Stimulated activated CD4-positive, alpha-beta T cell treated with anti-CD3 and anti-CD28 coated beads, TNF-alpha, amount 100 ng/mL, for 4 hours (primary cell): Measurements from ENCODE around the gene RNF144B.
"Not testable (repeated sequence)": the region's sequence is repeated elsewhere in the genome, so short reads cannot be mapped to it uniquely, and the experiment has no call there.

Experiments
- DNase-seq, 3 experiments: peaks; one replicate each; pipeline ENCODE4 v3.0.0-alpha.2; 2020; ENCODE audit warnings: low read depth in 3 of 3

Gene RNF144B

DNA sequence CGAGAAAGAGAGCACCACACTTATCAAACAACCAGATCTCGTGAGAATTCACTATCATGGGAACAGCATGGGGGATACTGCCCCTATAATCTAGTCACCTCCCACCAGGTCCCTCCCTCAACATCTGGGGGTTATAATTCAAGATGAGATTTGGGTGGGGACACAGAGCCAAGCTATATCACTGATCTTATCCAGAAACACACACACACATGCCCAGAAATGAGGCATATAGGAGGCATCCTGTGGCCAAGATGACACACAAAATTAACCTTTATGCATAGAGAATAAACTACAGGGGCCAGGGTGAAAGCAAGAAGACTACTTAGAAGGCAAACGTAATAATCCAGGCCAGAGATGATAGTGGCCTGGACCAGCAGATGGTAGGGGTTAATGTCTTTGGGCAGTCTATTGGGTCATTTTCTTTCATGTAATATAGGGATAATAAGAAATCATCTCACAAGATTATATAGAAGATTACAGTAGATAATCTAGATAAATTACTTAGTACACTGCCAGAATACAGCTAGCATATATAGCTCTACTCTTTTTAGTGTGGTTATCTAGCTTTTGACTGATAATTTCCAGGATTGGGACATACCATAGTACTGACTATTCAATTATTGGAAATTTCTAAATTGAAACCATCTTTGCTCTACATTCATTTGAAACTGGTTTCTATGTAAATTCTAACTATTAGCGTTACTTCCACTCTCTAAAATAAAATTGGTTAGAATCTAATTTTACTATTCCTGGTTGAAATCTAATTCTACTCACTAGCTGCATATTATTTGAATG, 20.0 kb downstream of the RNF144B start:
- DNase-seq, result no peak

DNA sequence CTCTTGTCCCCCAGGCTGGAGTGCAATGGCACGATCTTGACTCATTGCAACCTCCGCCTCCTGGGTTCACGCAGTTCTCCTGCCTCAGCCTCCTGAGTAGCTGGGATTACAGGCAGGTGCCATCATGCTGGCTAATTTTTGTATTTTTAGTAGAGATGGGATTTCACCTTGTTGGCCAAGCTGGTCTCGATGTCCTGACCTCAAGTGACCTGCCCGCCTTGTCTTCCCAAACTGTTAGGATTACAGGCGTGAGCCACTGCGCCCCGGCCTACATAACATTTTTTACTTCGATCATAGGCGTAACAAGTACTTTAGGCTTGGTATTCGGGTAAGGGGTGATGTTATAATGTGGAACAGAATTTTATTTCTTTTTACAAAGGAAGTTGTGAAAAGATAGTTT, 22.5 kb downstream of the RNF144B start:
- not testable (repeated sequence) for DNase-seq

DNA sequence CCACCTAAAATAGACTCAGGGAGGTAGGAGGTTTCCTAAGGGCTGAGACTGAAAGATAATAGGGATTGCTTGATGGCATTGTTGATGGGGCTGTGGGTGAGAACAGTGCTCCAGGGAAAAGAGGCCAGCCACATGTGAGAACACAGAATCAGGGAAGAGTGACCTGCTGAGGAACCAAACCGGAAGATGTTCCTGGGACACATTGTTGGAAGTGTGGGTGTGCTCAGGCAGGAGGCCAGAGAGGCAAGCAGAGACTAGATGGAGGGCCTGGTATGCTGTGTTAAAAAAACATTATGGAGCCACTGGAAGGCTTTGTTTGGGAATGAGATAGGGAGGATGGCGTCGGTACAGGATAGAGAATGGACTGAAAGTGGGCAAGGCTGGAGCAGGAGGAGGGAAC, 23.3 kb downstream of the RNF144B start:
- DNase-seq, result no peak

DNA sequence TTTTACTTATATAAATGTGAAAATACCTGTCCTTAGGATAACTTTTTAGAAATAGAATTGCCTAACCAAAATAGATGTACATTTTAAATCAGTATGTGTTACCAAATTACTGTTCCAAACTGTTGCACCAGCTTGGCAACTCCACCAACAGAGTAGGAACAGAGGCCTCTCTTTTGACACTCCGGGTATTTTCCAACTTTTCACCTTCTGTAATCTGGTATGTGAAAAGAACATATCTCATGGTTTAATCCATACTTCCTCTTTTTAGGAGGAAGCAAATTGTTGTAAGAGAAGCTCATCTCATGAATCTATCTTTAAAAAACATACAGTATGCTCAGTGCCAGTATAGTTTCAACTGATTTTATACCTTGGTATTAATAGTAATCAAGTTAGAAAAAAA, 24.9 kb downstream of the RNF144B start:
- no peak for DNase-seq

DNA sequence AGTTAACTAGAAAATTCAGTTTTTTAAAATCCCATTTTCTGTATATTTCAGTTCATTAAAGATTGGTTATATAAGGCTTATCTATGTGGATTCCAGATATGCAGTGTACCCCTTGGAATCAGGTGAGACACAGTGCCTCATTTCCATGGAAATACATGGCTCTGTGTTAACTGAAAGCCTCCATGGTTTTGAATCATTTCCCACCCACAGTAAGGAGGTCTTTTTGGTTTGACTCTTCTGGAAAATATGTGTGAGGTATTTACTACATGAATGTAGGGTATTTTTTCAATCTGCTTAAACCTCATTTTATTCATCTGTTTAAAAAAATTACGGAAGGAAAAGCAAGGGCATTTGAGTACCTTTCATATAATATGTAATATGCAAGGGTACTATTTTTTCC, 25.5 kb downstream of the RNF144B start:
- DNase-seq, result no peak

DNA sequence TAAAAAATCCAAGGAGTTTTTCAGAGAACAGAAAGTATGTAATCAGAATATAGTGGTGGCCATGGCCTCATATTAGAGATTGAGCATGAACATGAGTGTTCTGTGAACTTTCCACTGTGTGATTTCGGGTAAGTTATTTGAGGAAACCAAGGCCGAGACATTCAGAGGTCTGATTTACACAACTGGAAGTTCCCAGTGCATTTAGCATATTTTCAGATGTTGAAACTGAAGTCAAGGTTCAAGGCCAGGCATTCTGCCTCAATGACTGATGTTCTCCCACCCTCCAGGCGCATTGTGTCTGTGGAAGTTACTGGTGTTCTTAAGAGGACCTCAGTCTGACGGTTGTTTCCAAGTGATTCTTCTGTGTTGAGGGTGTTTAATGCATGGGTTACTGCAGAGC, 26.2 kb downstream of the RNF144B start:
- no peak for DNase-seq

DNA sequence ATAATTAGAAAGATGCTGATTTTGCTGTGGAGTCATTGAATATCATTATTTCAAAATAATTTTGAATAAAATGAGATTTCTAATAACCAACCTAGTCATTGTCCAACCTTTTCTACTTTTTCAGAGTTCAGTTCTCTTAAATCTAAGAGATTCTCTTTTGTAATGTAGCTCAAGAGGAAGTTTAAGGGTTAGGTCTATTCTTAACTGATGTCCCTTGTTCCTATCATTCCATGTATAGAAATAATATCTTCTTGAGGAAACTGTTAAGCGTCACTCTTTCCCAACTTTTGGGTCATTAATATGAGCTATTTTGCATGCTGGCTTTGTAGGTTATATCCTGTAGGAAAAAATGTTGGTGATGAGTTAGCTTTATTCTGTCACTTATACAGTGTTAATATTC, 27.0 kb downstream of the RNF144B start:
- no peak for DNase-seq

DNA sequence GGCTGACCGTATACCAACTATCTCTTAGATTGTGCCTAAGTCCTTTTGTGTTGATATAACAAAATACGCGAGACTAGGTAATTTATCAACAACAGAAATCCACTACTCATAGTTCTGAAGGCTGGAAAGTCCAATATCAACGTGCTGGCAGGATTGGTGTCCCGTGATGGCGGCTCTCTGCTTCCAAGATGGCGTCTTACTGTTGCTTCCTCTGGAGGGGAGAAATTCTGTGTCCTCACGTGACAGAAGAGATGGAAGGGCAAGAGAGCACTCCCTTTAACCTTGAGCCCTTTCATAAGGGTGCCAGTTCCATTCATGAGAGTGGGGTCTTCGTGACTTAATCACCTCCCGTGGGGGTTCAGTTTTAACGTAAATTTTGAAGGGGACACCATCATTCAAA, 28.1 kb downstream of the RNF144B start:
- no peak for DNase-seq

DNA sequence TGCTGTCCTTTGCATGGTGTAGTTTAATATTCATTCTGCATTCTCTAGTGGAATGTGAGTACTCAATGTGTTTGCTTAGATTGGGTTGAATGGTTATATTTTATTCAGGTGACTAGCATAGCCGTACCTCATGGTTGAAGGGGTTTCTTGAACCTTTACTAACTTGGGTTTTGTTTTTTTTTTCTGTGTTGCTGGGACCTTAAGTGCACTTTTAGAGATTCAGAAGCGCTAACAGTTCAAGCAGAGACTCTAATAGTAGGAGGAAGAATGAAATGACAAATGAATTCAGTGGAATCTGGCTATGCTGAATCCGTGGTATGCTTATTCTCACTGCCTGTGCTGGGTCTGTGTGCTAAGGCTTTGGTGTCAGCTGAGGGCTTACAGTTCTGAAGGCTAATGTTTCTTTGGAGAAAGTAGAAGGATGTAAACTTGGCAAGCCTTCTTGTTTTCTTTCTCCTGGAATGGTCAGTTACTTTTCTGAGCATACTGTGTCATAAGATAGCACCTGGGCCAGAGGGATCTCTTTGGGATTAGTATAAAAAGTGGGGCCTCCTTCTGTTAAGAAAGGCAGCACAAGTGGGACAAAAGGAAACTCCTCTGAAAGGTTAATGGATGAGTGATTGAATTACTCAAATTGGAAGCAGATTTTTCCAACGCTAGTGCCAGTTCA, 28.7 kb downstream of the RNF144B start:
- DNase-seq, result no peak

DNA sequence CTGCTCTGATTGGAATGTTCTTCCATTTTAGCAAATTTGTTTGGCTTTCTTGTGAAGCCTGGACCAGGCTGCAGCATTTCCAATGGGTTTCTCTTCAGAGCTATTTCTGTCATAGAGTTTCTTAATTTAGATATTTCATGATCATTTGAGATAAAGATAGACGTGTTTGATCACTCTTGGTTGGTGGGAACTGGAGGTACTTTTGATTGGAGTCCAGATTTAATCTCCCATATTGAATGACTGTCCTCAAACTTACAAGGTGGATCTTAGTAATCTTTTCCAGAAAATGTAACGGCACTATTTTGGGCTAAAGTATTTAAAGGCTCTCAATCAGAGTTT, 29.2 kb downstream of the RNF144B start:
- DNase-seq, result no peak

DNA sequence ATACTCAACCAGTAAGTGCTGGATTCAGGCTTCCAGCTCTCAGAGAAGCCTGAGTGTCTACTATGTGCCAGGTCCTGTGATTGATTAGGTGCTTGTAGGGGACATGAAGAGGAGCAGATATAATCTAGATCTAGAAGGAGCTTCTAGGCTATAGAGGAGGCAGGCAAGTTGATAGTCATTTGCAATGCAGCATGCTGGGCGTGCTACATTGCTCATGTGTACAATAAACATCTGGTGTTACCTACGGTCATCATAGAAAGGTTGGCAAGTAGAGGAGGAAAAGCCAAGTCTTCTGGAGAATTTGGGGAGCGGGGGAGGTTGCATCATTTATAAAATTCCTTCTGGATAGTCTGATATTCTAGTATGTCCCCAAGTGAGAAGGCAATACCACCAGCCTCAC, 33.2 kb downstream of the RNF144B start:
- no peak for DNase-seq

DNA sequence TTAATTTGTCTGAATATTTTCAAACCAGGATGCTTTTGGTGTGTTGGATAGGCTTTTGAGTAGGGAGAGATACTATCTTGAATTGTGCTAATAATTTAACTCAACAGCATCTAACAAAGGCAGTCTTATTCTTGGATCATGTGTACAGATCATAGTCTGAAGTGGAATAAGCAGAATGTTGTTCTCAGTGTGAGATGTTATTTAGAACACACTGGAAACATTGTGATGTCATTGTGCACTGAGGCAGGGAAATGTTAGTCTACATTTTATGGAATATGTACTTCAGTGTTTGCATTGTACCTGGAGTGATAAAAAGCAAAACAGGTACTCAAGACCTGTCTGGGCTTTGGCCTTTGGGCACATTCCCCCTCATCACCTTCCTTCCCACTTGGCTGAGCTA, 35.0 kb downstream of the RNF144B start:
- DNase-seq, result no peak

DNA sequence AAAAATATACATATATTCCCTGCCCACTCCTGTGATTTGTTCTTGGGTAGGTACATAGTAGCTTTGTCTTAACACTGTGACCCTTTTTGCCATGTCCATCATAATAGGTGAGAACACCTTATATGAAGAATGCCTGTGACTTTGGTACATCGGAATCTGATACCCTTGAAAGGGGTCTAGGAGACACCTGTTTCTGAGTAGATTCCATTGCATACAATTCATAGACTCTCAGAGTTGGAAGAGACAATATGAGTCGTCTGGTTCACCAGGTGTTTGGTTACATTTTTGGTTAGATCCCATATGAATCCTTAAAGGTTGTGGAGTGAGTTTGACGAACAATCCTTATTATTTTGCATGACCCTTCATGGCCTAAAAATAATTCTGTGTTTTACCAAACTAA, 36.3 kb downstream of the RNF144B start:
- no peak for DNase-seq

DNA sequence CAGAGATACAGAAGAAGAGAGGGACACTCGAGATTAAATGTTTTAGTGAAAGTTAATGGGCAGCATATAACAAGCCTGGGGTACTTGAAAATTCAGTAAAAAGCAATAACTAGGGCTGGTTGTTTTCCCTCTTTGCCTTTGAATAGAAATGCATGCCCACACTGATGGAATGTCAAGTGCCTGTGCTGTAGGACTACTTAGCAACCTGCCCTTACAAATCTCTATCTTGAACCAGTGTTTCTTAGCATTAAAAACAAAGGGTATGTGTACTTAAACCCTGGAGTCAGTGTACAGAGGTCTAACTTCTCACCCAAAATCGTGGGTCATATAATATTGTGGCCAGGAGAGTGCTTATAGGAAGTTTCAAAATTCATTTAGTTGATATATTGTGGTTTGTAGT, 37.1 kb downstream of the RNF144B start:
- no peak for DNase-seq

DNA sequence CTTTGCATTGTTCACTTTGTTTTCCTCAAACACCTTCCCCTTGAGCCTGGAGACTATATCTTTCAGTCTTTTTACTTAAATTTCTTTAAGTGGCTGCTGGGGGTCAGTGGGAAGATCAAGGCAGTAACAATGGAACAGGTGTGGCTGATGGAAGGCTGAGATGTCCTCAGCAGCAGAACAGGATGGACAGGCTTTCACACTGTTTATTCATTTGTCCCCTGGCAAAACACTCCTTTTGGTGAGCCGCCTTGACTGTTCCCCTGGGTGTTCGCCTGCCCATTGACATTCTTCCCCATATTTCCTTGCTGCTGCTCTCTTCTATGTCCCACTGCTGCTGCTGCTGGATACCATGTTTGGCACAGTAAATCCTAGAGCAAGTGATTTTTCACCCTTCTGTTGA, 38.1 kb downstream of the RNF144B start:
- DNase-seq, result no peak

DNA sequence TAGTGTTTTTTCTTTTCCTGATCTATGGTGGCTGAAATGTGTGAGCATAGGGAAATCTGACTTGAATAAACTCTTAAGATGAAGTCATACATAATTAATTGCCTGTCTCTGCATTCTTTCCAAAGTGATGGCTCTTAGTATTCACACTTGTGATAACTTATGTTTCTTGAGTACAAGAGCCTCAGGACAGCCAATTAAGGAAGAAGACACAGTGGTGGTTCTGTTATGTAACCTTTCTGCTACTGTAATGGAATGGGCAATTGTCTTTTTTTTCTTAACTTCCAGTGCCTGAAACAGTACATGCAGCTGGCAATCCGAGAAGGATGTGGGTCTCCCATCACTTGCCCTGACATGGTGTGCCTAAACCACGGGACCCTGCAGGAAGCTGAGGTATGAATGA, 40.1 kb downstream of the RNF144B start:
- no peak for DNase-seq

DNA sequence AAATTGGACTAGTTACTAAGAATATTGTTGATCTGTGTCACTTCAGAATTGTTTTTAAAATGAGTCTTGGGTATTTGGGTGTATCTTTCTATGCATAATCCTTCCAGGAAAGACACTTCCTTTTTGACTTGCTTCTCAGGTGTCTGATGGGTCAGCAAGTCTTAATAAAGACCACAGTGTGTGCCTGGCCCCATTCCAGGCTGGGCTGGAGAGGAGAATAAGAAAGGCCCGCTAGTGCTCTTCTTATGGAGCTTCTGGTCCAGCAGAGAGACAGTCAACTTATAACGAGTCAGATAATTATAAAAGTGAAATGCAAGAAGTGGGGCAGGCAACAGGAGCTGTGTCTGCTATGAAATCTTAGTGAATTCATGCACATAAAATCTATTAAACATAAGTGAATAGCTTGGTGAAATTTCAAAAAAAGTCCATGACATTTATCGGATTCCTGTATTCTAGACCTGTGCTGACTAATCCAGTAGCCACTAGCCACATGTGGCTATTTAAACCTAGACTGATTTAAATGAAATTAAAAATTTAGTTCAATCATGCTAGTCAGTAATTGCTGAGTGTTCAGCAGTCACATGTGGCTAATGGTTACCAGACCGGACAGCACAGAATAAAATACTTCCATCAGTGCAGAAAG, 42.6 kb downstream of the RNF144B start:
- no peak for DNase-seq

DNA sequence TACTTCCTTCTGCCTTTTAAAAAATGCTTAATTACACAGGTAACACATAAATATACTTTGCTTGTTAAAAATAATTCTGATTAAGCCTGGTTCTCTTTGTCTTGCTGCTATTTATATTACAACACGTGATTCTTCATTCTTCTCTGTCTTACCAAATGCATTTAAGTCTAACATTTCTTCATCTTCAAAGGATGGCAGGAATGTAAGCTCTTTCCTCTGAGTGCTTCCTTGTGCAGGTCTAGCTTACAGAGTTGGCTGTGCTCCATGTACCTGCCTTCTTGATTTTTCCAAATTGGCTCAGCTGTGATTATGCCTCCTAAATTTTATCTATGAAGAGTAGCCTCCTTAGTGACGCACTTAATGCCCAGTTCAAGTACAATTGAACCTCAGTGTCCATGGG, 44.4 kb downstream of the RNF144B start:
- DNase-seq, result no peak

DNA sequence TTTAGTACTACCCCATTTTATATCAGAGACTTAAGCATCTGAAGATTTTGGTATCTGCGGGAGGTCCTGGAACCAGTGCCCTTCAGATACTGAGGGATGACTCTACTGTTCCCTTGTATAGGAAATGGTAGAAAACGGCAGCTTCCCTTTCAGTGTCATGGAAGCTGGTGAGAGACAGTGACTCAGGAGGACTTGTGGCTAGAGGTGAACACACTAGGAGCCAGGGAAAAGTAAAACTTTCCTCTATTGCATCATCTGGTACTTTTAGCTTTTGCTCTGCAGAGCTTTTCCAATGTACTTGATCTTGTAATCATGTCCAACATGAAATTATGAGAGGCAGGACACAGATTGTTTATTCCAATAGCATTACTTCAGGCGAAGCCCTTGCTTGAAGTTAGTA, 45.0 kb downstream of the RNF144B start:
- no peak for DNase-seq

DNA sequence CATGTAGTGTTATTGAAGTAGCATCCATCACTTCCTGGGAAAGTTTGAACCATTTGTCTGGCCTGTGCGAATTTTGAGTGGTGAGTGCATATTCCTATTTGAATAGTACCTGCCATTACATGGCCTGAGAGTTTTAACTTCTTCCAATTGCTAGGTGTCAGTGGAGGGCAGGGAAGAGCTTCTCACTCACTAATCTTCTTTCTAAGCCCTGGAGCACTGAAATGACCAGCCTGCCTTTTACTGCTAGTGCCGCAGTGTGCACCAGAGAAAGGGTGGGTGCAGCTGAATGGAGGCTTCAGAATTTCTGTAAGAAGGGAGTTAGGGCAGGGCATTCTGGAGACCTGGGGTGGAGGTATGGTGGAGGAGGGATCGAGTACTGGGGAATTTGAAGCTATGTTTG, 45.5 kb downstream of the RNF144B start:
- no peak for DNase-seq

DNA sequence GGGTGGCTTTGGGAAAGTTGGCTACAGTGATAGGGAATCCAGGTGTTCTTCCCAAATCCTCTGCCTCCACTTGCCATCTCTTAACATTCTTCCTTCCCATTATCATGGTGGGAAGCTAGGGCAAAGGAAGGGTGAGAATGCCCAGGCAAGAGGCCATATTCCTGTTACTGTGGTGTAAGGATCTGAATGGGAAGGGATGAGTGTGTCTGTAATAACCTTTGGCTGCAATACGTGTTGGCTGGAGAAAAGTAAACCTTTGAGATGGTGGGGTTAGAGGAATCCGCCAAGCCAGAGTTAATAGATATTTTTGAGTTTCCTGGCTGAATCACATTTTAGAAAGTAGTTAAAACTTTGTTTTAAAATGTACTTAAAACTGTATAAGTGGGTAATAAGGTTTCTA, 45.9 kb downstream of the RNF144B start:
- no peak for DNase-seq

DNA sequence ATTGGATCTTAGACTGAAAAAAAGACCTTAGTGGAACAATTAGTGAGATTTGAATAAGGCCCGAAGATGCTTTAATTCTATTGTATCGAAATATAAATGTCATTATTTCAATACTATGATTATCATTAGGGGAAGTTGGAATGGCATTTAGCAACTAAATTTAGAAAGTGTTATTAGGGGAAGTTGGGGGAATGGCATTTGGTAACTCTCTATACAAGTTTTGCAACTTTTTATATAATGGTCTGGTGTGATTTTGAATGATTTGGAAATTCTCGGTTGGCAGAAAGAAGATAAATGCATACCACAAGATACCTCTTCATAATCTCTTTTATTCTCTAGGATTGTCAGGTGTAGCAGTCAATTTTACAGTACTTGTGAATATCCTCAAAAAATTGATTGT, 49.2 kb downstream of the RNF144B start:
- DNase-seq, result no peak

DNA sequence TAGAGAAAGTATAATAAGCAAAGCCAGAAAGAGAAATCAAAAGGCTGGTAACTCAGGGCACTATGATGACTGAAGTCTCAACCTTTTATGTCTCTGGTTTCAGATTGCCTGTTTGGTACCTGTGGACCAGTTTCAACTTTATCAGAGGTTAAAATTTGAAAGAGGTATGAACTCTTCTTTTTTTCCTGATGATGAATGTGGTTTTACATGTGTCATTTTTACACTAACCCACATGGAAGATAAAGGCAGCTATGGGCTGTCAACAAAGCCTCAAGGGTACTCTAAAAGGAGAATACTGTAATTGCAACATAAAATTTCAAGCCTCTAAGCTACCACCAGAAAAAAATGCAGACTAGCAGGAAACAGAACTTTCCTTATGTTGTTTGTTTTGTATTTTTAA, 52.4 kb downstream of the RNF144B start:
- DNase-seq, result no peak
